Measurements from ENCODE around the gene C2CD2.

- TF ChIP-seq POLR2AphosphoS5 (IDR thresholded peaks at IDR 0.05; ENCODE audit: low read depth, low read length), result no peak
- no peak for TF ChIP-seq POLR2A (IDR thresholded peaks at IDR 0.05; ENCODE audit: low read depth, low read length)
- no peak for TF ChIP-seq TAF1 (IDR thresholded peaks at IDR 0.05; ENCODE audit: borderline replicate concordance, low read depth, low read length)
These were observed 99.3 kb downstream of the C2CD2 start for GRCh38 chr21:41854426-41854995.

Data from GM12892 (cell line).